K562 (cell line): ENCODE results near the gene CLCN6. TPM values are rescaled to one million over a fixed set of nuclear protein-coding genes. Genes with fewer than 3 reads are reported as not detected.

Experiments
- E2F8 ChIP-seq: fragments of 450-650 bp; IDR thresholded peaks from 2 replicates; pipeline ENCODE4 v1.7.1; 2018; ENCODE audit warnings: mild to moderate bottlenecking, low read depth; ENCODE audit not compliant: partially characterized antibody
- FOXA3 ChIP-seq, 2 experiments: fragments of 450-650 bp in 1 of 2; sonication (generic) in 1 of 2; formaldehyde crosslinking; IDR thresholded peaks in 1 of 2; conservative IDR thresholded peaks in 1 of 2; 2 replicates each; pipeline versions ENCODE4 v1.4.0 to v1.8.0; 2020 to 2022; ENCODE audit warnings: mild to moderate bottlenecking in 2 of 2, missing genetic modification reagents in 1 of 2
- GTF2B ChIP-seq: IDR thresholded peaks from 2 replicates; pipeline ENCODE4 v1.6.1; 2011; ENCODE audit not compliant: insufficient read length; ENCODE audit errors: extremely low read depth
- HDAC6 ChIP-seq: IDR thresholded peaks from 2 replicates; pipeline ENCODE4 v1.6.1; 2012; ENCODE audit warnings: low read depth, mild to moderate bottlenecking, control low read depth, inconsistent platforms, low read length, moderate library complexity
- KLF6 ChIP-seq: fragments of 250-450 bp; sonication (Bioruptor Pico); IDR thresholded peaks from 2 replicates; pipeline ENCODE4 v1.4.0; 2020; ENCODE audit warnings: mild to moderate bottlenecking, moderate library complexity, borderline replicate concordance
- MIER1 ChIP-seq: fragments of 450-650 bp; IDR thresholded peaks from 2 replicates; pipeline ENCODE4 v1.6.1; 2016; ENCODE audit warnings: antibody characterized with exemption, mild to moderate bottlenecking, low read depth
- SREBF1 ChIP-seq: fragments of 150-350 bp; IDR thresholded peaks from 2 replicates; pipeline ENCODE4 v1.6.1; 2014; ENCODE audit warnings: antibody characterized with exemption, low read depth, low read length, borderline replicate concordance
- ZNF165 ChIP-seq: fragments of 250-450 bp; sonication (Bioruptor Pico); IDR thresholded peaks from 2 replicates; pipeline ENCODE4 v1.4.0; 2020; ENCODE audit warnings: borderline replicate concordance
- ZNF347 ChIP-seq: fragments of 450-650 bp; formaldehyde crosslinking; IDR thresholded peaks from 2 replicates; pipeline ENCODE4 v1.4.0; 2020; ENCODE audit warnings: low read depth, mild to moderate bottlenecking, moderate library complexity
- ZNF699 ChIP-seq: fragments of 250-450 bp; sonication (Bioruptor Pico); IDR thresholded peaks from 2 replicates; pipeline ENCODE4 v1.8.0; 2021; ENCODE audit warnings: mild to moderate bottlenecking, moderate library complexity; ENCODE audit not compliant: insufficient replicate concordance
- polyA plus RNA-seq, 8 experiments: library from polyadenylated mRNA; depleted of rRNA in 4 of 8; stranded (reverse) in 5 of 8; unstranded in 3 of 8; fragments of >200 nt; fragmentation: Nextera tagmentation in 2 of 8; fragmentation: Illumina TruSeq in 1 of 8; extraction: Ambion mirVana in 2 of 8; extraction: Trizol in 1 of 8; gene quantifications; 2 replicates each; pipeline versions ENCODE4 v1.2.1 to v1.2.3, GENCODE V29; 2011 to 2014; ENCODE audit warnings: inconsistent platforms in 1 of 8, missing spikeins in 1 of 8
- total RNA-seq, 7 experiments: library from RNA; depleted of rRNA in 6 of 7; stranded (reverse); fragments of >200 nt in 6 of 7; fragmentation: Illumina TruSeq in 2 of 7; extraction: Trizol in 2 of 7; gene quantifications; 2 replicates each; pipeline versions ENCODE4 v1.2.1 to v1.2.3, GENCODE V29; 2011 to 2021; ENCODE audit warnings: low replicate concordance in 1 of 7
- TF ChIP-seq, protein P1 (sequence below): fragments of 450-650 bp; IDR thresholded peaks from 2 replicates; pipeline ENCODE4 v1.6.1; 2014; ENCODE audit warnings: low read depth, mild to moderate bottlenecking, moderate library complexity, borderline replicate concordance
- TF ChIP-seq, protein P2 (sequence below): sonication (generic); formaldehyde crosslinking; IDR thresholded peaks from 2 replicates; pipeline ENCODE4 v1.9.0; 2022; ENCODE audit warnings: mild to moderate bottlenecking, missing genetic modification reagents
- TF ChIP-seq, protein P3 (sequence below): fragments of 200-800 bp; sonication (Bioruptor generic); IDR thresholded peaks from 2 replicates; pipeline ENCODE4 v1.6.1; 2017; ENCODE audit warnings: missing genetic modification characterization, missing compliant biosample characterization
- TF ChIP-seq, protein P4 (sequence below): fragments of 450-650 bp; IDR thresholded peaks from 2 replicates; pipeline ENCODE4 v1.6.1; 2017; ENCODE audit warnings: antibody characterized with exemption

CLCN6 gene
- total and polyA plus RNA-seq, 9 of the 15 experiments (the other 6 are each of a cell fraction or from before 2014, with no cell fraction given), result 2.0 to 21.8 (median 13.6) TPM

DNA sequence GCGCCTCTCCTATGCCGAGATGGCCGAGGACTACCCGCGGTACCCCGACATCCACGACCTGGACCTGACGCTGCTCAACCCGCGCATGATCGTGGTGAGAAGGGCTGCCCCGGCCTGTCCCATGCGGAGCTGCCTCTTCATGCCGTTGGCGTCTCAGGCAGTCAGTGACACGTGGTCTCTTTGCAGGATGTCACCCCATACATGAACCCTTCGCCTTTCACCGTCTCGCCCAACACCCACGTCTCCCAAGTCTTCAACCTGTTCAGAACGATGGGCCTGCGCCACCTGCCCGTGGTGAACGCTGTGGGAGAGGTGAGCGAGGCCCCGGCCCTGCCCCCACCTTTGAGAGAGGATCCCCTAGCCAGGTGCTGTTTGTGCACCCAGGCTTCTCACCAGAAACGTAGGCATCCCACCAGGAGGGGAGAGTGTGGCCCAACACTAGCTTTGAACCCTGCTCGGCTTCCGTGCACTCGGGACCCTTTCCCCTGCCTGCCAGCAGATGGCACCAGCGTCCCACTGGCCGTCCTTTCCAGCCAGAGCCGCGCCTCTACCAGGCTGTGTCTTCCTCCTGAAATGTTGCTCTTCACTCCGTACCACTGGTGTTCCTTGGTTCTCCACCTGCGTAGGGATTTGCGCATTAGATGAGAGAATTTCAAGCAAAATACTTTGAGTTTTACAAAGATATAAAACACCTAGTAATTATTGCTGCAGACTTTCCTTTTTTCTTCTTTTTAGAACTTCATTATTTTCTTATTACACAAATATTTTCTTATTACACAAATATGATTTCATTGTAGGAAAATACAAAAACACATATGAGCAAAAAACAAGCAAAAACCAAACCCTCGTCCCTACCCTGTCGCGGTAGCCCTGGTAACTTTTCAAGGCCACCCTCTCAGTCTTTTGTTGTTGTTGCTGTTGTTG lies 32.6 kb downstream of the CLCN6 start (continued):
- TF ChIP-seq, protein P1, sequence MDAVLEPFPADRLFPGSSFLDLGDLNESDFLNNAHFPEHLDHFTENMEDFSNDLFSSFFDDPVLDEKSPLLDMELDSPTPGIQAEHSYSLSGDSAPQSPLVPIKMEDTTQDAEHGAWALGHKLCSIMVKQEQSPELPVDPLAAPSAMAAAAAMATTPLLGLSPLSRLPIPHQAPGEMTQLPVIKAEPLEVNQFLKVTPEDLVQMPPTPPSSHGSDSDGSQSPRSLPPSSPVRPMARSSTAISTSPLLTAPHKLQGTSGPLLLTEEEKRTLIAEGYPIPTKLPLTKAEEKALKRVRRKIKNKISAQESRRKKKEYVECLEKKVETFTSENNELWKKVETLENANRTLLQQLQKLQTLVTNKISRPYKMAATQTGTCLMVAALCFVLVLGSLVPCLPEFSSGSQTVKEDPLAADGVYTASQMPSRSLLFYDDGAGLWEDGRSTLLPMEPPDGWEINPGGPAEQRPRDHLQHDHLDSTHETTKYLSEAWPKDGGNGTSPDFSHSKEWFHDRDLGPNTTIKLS, result no peak
- TF ChIP-seq SREBF1, result no peak
- TF ChIP-seq E2F8, result peak; percentile 26
- no peak for TF ChIP-seq ZNF699
- TF ChIP-seq MIER1, result no peak
- TF ChIP-seq FOXA3 (CRISPR knock-in tag; conservative IDR thresholded peaks at IDR 0.05 in 1 of 2, IDR thresholded peaks at IDR 0.05 in 1 of 2), result 0 out of 4 replicates have a peak, but pooled peaks of 1 of the 2 experiments have one; percentile 41
- no peak for TF ChIP-seq ZNF165 (CRISPR knock-in tag)
- TF ChIP-seq, protein P2, sequence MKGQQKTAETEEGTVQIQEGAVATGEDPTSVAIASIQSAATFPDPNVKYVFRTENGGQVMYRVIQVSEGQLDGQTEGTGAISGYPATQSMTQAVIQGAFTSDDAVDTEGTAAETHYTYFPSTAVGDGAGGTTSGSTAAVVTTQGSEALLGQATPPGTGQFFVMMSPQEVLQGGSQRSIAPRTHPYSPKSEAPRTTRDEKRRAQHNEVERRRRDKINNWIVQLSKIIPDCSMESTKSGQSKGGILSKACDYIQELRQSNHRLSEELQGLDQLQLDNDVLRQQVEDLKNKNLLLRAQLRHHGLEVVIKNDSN (CRISPR knock-in tag), result peak; percentile 62; the same call in 1 of the 2 replicates
- TF ChIP-seq, protein P3, sequence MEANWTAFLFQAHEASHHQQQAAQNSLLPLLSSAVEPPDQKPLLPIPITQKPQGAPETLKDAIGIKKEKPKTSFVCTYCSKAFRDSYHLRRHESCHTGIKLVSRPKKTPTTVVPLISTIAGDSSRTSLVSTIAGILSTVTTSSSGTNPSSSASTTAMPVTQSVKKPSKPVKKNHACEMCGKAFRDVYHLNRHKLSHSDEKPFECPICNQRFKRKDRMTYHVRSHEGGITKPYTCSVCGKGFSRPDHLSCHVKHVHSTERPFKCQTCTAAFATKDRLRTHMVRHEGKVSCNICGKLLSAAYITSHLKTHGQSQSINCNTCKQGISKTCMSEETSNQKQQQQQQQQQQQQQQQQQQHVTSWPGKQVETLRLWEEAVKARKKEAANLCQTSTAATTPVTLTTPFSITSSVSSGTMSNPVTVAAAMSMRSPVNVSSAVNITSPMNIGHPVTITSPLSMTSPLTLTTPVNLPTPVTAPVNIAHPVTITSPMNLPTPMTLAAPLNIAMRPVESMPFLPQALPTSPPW, result no peak
- TF ChIP-seq GTF2B, result no peak
- TF ChIP-seq, protein P4, sequence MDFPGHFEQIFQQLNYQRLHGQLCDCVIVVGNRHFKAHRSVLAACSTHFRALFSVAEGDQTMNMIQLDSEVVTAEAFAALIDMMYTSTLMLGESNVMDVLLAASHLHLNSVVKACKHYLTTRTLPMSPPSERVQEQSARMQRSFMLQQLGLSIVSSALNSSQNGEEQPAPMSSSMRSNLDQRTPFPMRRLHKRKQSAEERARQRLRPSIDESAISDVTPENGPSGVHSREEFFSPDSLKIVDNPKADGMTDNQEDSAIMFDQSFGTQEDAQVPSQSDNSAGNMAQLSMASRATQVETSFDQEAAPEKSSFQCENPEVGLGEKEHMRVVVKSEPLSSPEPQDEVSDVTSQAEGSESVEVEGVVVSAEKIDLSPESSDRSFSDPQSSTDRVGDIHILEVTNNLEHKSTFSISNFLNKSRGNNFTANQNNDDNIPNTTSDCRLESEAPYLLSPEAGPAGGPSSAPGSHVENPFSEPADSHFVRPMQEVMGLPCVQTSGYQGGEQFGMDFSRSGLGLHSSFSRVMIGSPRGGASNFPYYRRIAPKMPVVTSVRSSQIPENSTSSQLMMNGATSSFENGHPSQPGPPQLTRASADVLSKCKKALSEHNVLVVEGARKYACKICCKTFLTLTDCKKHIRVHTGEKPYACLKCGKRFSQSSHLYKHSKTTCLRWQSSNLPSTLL, result no peak
- TF ChIP-seq ZNF347 (CRISPR knock-in tag), result no peak
- no peak for TF ChIP-seq HDAC6
- TF ChIP-seq KLF6 (CRISPR knock-in tag), result no peak; the same call in 1 of the 2 replicates
